ENCODE measurements around the gene CSF1. TPM values are rescaled to one million over a fixed set of nuclear protein-coding genes. Genes with fewer than 3 reads are reported as not detected.

Gene CSF1
- total and polyA plus RNA-seq, 2 donors (not counting 3 experiments of a cell fraction or from before 2014, with no cell fraction given): 24.5 to 28.9 TPM

GRCh38 chr1:109929170-109929569 lies 18.5 kb downstream of the CSF1 start:
- dilution Hi-C loops (cut with MboI; ENCODE audit: extremely low pct_ligation_motif_present, low sequenced_read_pairs) (no loop called here), intact Hi-C loops (cut with micrococcal nuclease) (no loop called here)
- Histone ChIP-seq H3K9ac (replicated peaks; ENCODE audit: extremely low read depth, insufficient read depth, low read length) (no peak overlapping the region), H3K27me3 (ENCODE audit: control insufficient read depth in 2 of 2, insufficient read depth in 2 of 2, low read length in 2 of 2) (no peaks in the 10 kb centered on the region), H3K9me3 (replicated peaks; ENCODE audit: control insufficient read depth, insufficient read depth, low read length) (no peaks in the 10 kb centered on the region), H3K79me2 (ENCODE audit: control insufficient read depth, insufficient read depth, low read length) (no peaks in the 10 kb centered on the region), H3K9me1 (replicated peaks; ENCODE audit: control insufficient read depth, extremely low read depth, insufficient read depth, low read length) (no peaks in the 10 kb centered on the region), H3K4me3 (replicated peaks in 1 of 3; ENCODE audit: insufficient read depth in 1 of 3, low read depth in 1 of 3, low read length in 3 of 3) (no peak overlapping the region), H3K36me3 (ENCODE audit: control insufficient read depth in 2 of 2, extremely low read depth in 1 of 2, insufficient read depth in 2 of 2, low read length in 2 of 2) (peaks cover 0 to 32% of the 10 kb centered on the region in 2 experiments), H2AFZ (ENCODE audit: low read depth, low read length) (no peak overlapping the region), H4K20me1 (replicated peaks; ENCODE audit: control insufficient read depth, extremely low read depth, insufficient read depth, low read length) (no peaks in the 10 kb centered on the region), H3K27ac (ENCODE audit: insufficient read depth, low read depth, low read length) (no peak overlapping the region), H3K4me2 (ENCODE audit: insufficient read depth, low read length) (no peak overlapping the region), H3K4me1 (ENCODE audit: control insufficient read depth, extremely low read depth, insufficient read depth, low read length) (peaks cover 9% of the 10 kb centered on the region)
- no TSS peak for BruUV-seq (replicated peaks)
- FAIRE-seq (no peak), DNase-seq (ENCODE audit: low read depth, low spot score) (no peak)
- ChIA-PET CTCF (interaction anchor here (0.7 to 1.6 kb wide), 3 partner anchors 56 to 138 kb away, joined by 3 to 8 read pairs (median 4); partner anchors contain the start of gene AHCYL1), POLR2A (no interaction called here)
- TF ChIP-seq MYC (IDR thresholded peaks at IDR 0.05; ENCODE audit: low read depth, low read length) (no peak), CTCF (IDR thresholded peaks at IDR 0.05; ENCODE audit: extremely low read depth in 1 of 2, insufficient read depth in 1 of 2, low read depth in 1 of 2, low read length in 2 of 2) (no peak), EZH2 (IDR thresholded peaks at IDR 0.05; ENCODE audit: borderline replicate concordance, low read depth, low read length, severe bottlenecking) (no peak), POLR2AphosphoS5 (IDR thresholded peaks at IDR 0.05; ENCODE audit: insufficient read depth, low read depth, low read length) (no peak), POLR2A (IDR thresholded peaks at IDR 0.05; ENCODE audit: low read depth, low read length) (no peak), GATA2 (IDR thresholded peaks at IDR 0.05; ENCODE audit: insufficient read depth, insufficient read length, low read depth, low read length) (no peak)
